GM23248 (cell line): ENCODE measurements around the gene BCL2.

ENCODE experiments used
- EZH2 ChIP-seq: fragments of 200-600 bp; sonication (generic); IDR thresholded peaks from 2 replicates; pipeline ENCODE4 v1.6.1; 2018; ENCODE audit warnings: antibody characterized with exemption, mild to moderate bottlenecking; ENCODE audit not compliant: insufficient read depth, poor library complexity, severe bottlenecking
- EZH2phosphoT487 ChIP-seq: fragments of 200-600 bp; sonication (generic); IDR thresholded peaks from 2 replicates; pipeline ENCODE4 v1.6.1; 2018; ENCODE audit warnings: antibody characterized with exemption, moderate library complexity, mild to moderate bottlenecking, low read depth; ENCODE audit not compliant: insufficient read depth

GRCh38 chr18:63073481-63073880, 246.1 kb downstream of the BCL2 start:
- TF ChIP-seq EZH2: no peak
- no peak for TF ChIP-seq EZH2phosphoT487
